Activated naive CD4-positive, alpha-beta T cell treated with anti-CD3 and anti-CD28 coated beads, Interleukin-2, amount 10 ng/mL, durations not matched to agents 5 hours and 36 hours (primary cell): ENCODE data around the gene ZFR. TPM values are rescaled to one million over a fixed set of nuclear protein-coding genes. Genes with fewer than 3 reads are reported as not detected.
A peak's percentile ranks its signal among the peaks of the same experiment; 100 is the strongest.

ENCODE experiments used
- microRNA-seq: library from miRNA; unstranded; fragments of <30 nt; microRNA quantifications from one replicate; pipeline ENCODE4 v1.2.0, GENCODE V29; 2022; ENCODE audit warnings: borderline microRNAs expressed, borderline replicate concordance
- total RNA-seq, 2 experiments: library from RNA; stranded (reverse); gene quantifications; one replicate each; pipeline ENCODE4 v1.2.3, GENCODE V29; 2021

The ZFR gene
- 10 to 100 TPM; 43.3 to 44.4 TPM for total RNA-seq

DNA sequence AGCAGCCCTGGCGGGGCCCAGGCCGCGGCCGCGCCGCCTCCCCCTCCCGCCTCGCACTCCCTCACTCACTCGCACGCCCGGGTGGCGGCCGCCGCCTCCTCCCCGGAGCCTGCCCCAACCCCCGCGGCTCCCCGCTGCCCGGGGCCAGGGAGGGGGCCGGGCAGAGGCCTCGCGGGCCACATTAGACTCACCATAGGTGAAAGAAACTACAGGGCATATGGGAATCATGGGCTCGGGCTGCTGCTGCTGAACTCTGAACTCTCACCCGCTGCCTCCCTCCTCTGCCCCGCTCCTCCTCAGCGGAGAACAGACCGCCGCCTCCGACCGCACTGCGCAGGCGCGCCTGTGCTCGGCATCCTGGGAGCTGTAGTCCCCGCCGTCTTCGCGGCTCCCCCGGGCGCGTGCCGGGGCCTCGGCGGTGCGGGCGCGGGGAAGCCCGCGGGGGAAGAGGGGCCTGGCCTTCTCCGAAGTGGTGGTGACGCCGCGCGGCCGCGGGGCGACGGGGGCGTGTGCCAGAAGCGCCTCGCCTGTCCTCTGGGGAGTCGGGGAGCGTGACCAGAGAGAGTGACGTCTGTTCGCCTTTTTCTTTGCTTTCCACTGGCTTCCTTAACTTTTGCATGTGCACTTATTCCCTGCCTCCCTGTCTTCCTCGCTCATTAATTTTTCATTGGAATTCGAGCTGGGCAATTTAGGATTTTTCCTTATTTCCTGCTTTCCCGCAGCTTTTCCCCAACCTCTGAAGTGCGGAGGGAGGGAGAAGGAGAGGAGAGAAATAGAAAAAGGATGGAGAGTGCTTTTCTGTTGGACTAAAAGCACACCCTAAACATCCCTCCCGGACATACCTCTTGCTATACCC, at the start of gene ZFR:
Gene ZFR, minus strand, starts transcription at position 310 of the 856 bp plus-strand sequence. Its CDS starts 82 bp downstream, at position 228.

DNA sequence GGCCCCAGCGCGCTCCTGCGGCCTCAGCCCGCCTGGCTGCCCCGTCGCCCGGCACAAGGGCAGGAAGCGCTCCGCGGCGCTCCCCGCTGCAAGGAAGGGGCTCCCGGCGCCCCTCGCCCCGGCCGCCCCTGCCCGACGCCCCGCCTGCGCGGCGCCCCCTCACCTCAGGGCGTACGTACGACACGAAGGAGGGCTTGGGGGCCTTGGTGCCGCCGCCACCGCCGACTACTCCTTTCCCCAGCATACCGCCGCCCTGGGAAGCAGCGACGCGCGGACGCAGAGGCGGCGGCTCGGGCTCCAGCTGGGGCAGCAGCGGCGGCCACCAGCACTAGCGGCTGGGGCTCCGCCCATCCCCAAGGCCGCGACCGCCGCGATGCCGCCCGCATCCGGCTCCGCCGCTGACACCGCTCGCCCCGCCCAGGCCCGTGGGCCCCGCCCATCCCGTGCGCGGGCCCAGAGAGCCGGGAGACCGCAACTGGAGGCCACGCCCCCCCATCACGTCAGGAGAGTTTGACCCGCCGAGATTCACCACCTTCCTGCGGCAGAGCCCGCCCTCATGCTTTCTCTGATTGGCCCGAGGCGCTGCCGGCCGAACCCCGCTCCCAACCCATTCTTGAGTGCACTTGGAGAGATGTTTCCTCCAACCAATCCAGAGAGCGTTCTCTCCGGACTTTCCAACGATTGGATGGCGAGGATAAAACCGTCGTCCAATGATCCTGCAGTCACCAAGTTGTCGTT, 131.8 kb downstream of the ZFR start, which contains the start of gene MTMR12:
Gene MTMR12, minus strand, starts transcription at position 345 of the 738 bp plus-strand sequence. Its CDS starts 101 bp downstream, at position 244.

Small RNA genes lying within 50 kb of the gene (microRNA-seq; reads per million reads assigned to microRNA genes)
- gene MIR579, result 4.0 reads per million, percentile 25 among the genes with 10 or more reads in this experiment

Other genes with a start within 250 kb of the ZFR start
- gene MTMR12, start 131.8 kb downstream of the ZFR start, total RNA-seq, result 10 to 100 TPM; 21.6 to 22.5 TPM
- gene SUB1, start 140.8 kb upstream of the ZFR start, total RNA-seq, result 100 to 1,000 TPM; 388 to 391 TPM